HG02884 (cell line): ENCODE results near the gene SYF2.
"Not testable (repeated sequence)": the region's sequence is repeated elsewhere in the genome, so short reads cannot be mapped to it uniquely, and the experiment has no call there.

Experiments
- ATAC-seq: cut with Tn5 transposase; IDR thresholded peaks from one replicate; pipeline ENCODE4 v1.9.1; 2021; ENCODE audit warnings: mild to moderate bottlenecking, moderate library complexity; ENCODE audit not compliant: unreplicated experiment

SYF2 gene

GRCh38 chr1:25246600-25247023 lies 14.3 kb upstream of the SYF2 start:
- ATAC-seq: no peak

GRCh38 chr1:25245809-25246599 lies 13.7 kb upstream of the SYF2 start:
- ATAC-seq: no peak

- ATAC-seq: no peak
These were observed 13.1 kb upstream of the SYF2 start for GRCh38 chr1:25245393-25245792.

- no peak for ATAC-seq
These were observed 11.6 kb upstream of the SYF2 start for GRCh38 chr1:25243907-25244306.

DNA sequence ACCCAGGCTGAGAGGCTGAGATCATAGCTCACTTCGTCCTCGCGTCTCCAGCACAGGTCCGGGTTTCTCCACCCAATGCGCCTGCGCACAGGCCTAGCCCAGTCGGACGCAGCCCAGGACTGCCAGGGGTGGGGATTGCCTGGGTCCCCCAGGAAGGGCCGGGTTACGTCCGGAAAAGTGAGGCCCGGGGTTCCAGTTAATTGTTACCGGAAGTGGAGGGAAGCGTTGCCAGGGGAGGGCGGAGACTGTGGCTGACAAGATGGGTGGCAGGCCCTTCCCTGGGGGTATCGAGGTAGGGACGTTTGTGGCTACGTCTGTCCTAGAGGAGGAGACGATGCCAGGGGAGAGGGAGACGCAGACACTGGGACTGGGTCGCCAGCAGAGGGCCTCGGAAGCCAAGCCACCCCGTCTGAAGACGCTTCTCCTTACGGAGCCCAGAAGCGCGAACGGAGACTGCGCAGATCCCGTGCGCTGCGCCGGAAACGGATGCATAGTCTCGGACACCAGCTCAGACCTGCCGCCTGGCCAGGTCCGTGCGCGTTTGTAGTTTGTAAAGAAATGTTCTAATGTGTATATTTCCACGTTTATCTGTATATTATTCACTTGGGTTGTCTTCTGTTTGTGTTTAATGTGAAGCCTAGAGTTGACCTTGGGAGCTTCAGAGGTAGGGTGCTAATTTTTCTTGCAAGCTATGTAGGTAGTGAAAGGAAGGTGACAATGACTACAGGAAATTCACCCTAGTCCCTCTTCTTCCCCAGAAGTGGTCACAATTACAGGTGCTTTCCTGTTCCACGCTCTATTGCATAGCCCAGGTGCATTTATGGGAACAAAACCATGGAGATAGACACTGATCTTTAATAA lies 7.6 kb upstream of the SYF2 start:
- peak; percentile 69 for ATAC-seq

GRCh38 chr1:25238046-25238445 lies 5.7 kb upstream of the SYF2 start:
- no peak for ATAC-seq

GRCh38 chr1:25236261-25236660 lies 4.0 kb upstream of the SYF2 start:
- not testable (repeated sequence) for ATAC-seq

DNA sequence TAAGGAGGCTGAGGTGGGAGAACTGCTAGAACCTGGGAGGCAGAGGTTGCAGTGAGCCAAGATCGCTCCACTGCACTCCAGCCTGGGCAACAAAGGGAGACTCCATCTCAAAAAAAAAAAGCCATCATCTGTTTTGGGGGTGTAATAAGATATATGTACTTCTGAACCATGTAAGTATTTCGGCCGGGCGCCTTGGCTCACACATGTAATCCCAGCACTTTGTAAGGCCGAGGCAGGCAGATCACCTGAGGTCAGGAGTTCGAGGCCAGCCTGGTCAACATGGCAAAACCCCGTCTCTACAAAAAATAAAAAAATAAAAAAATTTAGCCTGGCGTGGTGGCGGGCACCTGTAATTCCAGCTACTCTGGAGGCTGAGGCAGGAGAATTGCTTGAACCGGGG lies 3.1 kb upstream of the SYF2 start:
- ATAC-seq: not testable (repeated sequence)

- no peak for ATAC-seq
These were observed 823 bp upstream of the SYF2 start for GRCh38 chr1:25232866-25233784.

GRCh38 chr1:25223471-25223870 lies 8.8 kb downstream of the SYF2 start:
- no peak for ATAC-seq

DNA sequence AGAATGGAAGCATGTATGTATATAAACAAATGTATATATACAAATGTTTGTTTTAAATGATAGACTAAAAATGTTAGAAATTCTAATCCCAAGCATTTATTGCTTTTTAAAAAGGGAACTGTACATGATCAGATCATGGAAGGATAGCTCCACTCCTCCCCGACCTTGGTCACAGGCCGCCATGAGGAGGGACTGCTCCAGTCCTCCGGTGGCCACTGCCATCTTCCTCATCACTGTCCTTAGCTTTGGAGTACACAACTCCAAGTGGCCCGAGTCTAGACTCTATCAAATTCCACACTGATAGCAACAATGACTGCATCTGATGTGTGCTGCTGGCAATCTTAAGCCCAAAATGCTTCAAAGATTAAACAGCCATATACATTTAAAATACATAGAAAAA lies 9.7 kb downstream of the SYF2 start:
- no peak for ATAC-seq

DNA sequence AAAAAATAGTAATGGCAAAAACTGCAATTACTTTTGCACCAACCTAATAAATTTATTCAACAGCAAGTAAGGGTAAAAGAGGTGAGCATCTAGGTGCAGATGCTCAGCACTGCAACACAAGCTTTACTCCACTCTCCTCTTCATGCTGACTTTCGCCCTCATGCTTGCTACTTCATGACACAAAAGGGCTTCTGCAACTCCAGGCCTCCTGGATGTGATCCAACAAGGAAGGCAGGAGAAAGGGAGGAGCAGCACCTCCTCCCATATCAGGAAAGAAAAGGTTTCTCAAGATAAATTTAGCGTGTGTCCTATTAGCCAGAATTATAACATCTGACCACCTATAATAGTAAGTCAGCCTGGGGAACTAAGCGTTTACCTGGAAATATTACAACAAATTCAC lies 11.6 kb downstream of the SYF2 start:
- no peak for ATAC-seq

DNA sequence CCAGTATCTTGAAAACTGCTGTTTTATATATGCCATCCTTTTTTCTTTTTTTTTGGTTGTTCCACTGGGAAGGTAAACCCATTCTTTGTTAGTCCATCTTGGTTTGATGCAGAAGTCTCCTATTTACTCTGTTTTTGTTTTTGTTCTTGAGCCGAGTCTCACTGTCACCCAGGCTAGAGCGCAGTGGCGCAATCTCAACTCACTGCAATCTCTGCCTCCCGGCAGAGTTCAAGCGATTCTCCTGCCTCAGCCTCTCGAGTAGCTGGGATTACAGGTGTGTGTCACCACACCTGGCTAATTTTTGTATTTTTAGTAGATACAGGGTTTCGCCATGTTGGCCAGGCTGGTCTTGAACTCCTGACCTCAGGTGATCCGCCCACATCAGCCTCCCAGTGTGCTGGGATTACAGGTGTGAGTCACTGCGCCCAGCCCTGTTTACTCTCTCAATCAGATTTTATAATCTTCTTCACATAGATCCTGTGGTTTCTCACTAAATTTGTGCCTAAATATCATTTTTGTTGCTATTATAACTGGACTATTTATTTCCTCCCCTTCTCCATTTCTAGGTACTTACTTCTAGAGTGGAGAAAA lies 12.5 kb downstream of the SYF2 start:
- ATAC-seq: no peak

DNA sequence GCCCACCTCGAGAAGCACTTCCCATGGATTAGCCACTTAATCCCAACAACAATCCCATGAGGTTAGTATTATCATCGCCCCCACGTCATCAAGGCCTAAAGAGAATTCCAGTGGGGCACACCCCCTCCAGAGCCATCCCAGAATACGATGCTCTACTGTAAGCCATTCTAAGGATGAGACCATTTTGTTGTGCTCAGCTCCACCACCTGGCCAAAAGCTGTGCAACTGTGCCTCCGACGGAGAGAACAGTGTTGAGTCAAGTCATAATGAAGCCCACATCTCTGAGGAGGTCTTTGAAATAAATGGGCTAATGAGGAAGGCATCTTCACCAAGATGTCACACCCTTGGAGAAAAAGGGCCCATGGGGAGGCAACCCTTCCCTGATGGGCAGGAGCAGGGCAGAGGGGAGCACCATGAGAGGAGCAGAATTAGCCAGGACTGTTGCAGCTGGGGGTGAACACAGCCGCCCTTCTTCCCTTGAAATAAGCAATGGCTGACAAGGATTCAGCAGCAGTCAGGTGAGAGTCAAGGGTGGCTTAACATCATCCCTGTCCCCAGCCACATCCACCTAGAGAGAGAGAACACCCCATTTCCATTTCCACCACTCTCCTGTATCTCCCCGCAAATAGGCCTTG lies 14.6 kb downstream of the SYF2 start:
- no peak for ATAC-seq

GRCh38 chr1:25217015-25217414 lies 15.3 kb downstream of the SYF2 start:
- no peak for ATAC-seq

GRCh38 chr1:25216123-25216522 lies 16.2 kb downstream of the SYF2 start:
- ATAC-seq: no peak

DNA sequence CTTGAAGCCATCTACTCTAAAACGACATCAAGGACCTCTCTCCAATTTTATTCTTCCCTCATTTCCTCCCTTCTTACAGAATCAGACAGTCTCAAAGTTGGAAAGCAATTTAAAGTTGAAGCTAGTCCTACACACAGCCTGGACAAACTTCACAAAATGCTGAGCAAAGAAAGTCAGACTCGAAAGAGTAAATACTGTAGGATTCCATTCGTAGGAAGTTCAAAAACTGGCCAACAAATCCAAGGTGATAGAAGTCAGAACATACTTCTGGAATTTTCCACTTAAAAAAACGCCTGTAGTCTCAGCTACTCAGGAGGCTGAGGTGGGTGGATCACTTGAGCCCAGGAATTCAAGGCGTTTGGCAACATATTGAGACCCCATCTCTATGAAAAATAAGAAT lies 19.6 kb downstream of the SYF2 start:
- ATAC-seq: no peak

DNA sequence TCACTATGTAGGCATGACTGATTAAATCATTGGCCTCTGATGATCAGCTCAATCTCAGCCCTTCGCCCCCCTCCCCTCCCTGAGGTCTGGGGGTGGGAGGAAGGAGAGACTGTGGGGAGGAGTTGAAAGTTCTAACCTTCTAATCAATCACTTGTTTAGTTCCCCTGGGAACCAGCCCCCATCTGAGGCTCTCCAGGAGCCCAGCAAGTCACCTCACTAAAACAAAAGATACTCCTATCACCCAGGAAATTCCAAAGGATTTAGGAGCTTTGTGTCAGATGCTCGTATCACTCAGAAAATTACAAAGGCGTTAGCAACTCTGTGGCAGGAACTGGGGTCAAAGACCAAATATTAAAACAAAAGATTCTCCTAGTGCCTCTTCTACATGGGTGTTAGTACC lies 21.6 kb downstream of the SYF2 start:
- ATAC-seq: no peak

- no peak for ATAC-seq
These were observed 22.8 kb downstream of the SYF2 start for GRCh38 chr1:25209516-25209915.

GRCh38 chr1:25208561-25209222 lies 23.6 kb downstream of the SYF2 start:
- ATAC-seq: no peak
